ENCODE measurements around the gene USH1C.

USH1C gene

GRCh38 chr11:17546240-17546639 lies 2.0 kb upstream of the USH1C start:
- no peak for DNase-seq

DNA sequence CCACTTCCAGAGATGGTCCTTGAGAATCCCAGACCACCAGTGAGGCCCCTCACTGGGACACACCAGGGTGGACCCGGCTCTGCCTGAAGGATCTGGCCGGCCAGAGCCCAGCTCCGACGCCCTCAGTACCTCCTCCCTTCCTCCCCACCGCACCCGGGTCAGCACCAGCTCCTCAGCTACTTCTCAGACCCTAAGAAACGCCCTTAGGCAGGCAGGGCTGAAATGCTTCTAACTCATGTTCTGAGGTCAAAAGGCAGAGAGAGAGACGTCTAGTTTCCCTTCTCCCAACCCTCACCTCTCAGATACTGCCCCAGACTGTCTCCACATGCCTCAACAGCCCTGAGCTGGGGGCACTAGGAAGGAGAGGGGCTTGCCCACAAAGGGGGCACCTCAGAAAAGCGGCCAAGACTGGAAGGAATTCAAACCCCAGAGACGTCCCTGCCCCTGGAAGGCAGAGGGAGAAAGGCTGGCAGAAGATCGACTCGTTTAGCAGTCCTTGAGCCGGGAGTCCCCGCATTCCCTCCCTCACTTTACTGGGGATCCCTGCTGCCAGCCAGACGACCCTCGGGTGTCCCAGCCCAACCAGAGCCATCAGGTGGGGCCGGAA lies 539 bp downstream of the USH1C start:
- DNase-seq, result no peak

DNA sequence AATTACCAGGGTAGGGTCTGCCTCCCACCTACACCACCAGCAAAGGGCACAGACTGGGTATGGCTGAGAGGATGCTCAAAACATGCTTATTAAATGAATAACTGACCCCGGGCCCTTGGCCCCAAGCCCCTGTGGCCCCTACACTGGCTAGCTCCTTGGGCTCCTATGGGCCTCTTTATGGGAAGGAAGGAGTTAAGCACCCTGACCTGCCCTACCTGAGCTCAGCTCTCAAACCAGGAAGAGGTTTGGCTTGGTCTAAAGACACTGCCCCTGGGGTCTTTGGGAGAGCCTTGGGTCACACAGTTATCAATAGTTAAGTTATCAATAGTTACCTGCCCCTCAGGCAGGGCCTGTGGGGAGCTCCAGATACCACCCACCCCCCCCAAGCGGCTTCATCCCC lies 1.2 kb downstream of the USH1C start:
- no peak for DNase-seq

DNA sequence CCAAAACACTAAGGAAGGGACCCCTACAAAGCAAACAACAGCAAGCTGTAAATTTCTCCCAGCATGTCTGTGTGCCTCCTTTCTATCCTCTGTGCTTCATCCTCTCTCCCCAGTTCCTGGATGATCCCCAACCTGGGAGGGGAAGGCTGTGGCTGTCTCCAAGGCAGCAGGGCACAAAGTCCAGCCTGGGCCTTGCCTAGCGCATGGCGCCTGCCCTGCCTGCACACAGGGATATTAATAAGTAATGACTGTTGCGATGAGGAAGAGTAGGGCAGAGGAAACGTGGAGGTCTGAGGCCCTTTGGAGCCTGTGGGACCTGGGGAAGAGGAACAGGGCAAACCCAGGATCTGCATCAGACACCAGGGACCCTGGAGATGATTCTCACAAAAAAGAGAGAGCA lies 2.0 kb downstream of the USH1C start:
- no peak for DNase-seq

GRCh38 chr11:17541330-17541885 lies 2.8 kb downstream of the USH1C start:
- DNase-seq, result no peak

DNA sequence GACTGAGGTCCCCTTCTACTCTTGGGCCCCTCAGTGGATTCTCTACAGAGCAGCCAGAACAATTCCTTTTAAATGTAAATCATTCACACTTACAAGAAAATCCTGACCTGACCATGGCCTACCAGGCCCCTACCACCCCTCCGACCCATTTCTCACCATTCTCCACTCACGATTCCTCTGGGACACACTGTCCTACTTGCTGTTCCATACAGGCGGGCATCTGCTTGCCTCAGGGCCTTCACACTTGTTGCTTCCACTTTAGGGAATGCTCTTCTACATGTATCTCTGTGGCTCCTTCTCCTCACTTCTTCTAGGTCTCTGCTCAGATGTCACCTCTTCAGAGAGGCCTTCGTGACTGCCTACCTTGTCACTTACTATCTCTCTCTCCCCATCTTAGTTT lies 3.4 kb downstream of the USH1C start:
- DNase-seq, result no peak

- no peak for DNase-seq
Measured at GRCh38 chr11:17538731-17539130, 5.5 kb downstream of the USH1C start.

DNA sequence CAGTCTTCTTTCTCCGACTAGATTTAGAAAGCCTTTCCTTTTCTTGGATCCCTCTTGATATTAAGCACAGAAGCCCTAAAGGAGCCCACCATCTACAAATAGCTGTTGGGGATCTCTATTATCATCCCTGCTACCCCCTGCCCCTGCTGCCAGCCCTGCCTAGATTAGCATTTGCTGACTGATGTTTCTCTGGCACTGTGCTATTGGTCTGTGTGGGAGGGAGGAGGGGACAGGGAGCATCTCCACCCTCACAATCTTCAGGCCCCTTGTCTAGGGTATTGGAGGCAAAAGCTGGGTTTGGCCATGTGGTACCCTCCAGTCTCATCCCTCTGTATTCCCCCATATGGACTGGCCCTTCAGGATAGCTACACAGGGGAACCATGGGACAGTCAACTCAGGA lies 6.2 kb downstream of the USH1C start:
- DNase-seq, result no peak

- DNase-seq, result no peak
Measured at GRCh38 chr11:17537261-17537660, 7.0 kb downstream of the USH1C start.

DNA sequence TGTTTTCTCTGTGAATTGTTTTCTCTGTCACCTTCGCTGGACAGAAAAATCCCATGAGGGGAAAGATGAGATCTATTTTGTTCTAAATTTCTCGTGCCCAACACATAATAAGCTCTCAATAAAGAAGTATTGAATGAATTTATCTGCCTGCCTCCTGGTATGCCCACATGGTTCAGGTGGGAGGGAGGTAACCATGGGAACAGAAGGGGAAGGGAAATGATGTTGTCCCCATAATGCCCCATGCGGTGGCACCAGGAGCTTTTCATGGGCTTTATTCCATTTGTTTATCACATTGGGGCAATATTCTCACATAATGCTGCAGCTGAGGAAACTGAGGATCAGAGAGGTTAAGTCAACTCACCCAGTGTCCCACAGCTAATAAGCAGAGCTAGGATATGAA lies 8.7 kb downstream of the USH1C start:
- no peak for DNase-seq

- no peak for DNase-seq
Measured at GRCh38 chr11:17533778-17534415, 10.3 kb downstream of the USH1C start.

DNA sequence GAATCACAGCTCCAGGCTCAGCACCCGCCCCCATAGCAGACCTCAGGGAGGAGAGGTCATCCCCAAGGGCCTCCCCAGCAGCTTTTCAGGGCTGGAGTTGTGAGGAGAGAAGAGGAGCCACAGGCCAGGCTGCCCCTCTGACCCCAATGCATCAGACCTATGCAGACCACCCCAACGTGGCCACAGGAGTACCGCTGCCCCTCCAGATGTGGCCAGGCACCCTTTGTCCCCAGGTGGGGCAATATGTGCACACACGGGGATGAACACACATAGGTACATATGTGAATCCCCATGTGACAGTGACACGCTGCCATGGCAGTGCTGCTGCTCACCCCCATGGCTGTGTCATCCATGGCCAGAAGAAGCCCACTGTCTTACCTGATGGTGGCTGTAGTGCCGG lies 10.9 kb downstream of the USH1C start:
- DNase-seq, result no peak

DNA sequence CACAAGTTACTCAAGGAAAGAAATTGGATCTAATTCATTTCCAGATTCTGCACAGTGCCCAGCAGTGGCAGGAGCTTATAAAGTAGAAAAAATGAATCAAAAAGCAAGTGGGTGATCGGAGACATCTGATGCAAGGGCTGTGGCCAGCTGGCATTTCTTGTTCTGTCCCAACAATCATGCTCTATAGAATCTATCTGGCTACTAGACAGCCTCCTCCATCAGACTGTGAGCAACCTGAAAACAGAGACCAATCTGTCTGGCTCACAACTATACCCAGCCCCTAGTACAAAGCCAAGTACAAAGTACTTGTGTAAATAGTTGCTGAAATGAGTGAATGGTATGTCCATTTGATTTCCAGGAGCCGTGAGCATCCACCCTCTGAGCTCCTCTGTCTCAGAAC lies 11.4 kb downstream of the USH1C start:
- no peak for DNase-seq

GRCh38 chr11:17531636-17532113 lies 12.5 kb downstream of the USH1C start:
- DNase-seq, result peak; percentile 26

GRCh38 chr11:17531071-17531600 lies 13.1 kb downstream of the USH1C start:
- no peak for DNase-seq

DNA sequence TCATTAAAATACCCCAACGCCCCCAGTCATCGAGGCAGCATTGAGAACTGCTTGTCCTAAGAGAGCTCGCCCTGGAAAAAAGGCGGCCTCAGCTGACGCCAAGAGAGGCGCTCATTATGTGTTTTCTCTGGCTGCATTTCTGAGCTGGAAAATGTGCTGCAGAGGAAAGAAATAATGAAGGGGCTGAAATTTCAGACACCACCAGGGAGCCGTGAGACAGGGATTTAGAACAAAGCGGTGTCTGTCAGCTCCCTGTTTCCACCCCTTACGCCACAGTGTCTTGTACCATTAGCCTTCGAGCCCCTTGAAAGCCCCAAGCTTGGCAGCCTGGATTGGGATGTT lies 14.4 kb downstream of the USH1C start:
- no peak for DNase-seq

GRCh38 chr11:17528906-17529843 lies 15.0 kb downstream of the USH1C start:
- no peak for DNase-seq

GRCh38 chr11:17528181-17528691 lies 16.0 kb downstream of the USH1C start:
- DNase-seq, result peak; percentile 15

GRCh38 chr11:17527628-17527995 lies 16.6 kb downstream of the USH1C start:
- DNase-seq, result no peak

- DNase-seq, result no peak
Measured at GRCh38 chr11:17526931-17527627, 17.1 kb downstream of the USH1C start.

DNA sequence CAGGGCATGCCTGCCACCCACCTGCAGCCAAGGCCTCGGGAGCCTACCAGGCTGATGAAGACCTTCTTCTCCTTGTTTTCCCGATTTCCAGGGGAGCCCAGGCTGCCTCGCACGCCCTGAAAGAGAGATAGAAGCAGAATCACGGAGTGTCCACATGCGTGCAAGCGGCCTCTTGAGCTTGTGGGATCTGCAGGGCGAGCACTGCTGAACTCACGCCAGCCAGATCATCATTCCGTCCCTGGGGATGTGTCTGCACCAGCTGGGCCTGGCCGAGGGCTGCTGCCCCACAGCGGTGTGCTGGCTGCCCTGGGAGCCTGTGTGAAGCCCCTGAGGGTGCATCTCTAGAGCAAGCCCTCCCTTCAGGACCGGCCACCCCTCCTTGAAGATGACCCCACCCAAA lies 17.9 kb downstream of the USH1C start:
- DNase-seq, result no peak

DNA sequence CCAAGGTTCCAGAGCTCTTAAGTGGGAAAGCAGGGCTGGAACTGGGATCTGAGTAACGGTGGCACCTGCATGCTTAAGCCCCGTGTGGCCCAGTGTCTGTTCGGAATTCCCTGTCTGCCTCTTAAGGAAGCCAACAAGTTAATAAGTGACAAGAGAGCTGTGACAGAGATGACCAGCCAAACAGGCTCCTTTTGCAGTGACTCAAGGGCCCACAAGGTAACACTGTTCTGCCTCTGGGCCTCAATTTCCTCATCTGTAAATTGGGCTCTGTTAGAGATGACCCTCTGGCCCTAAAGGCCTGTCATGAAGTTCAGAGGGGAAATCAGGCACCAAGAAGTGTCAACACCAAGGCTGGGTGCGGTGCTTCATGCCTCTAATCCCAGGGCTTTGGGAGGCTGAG lies 18.6 kb downstream of the USH1C start:
- no peak for DNase-seq
